HEK293T (cell line): Measurements from ENCODE around the gene CYP1A1.

Source experiments
- BHLHE40 ChIP-seq: fragments of 450-650 bp; IDR thresholded peaks from 2 replicates; pipeline ENCODE4 v1.6.1; 2016; ENCODE audit warnings: mild to moderate bottlenecking, moderate library complexity, borderline replicate concordance
- SUZ12 ChIP-seq: fragments of 450-650 bp; IDR thresholded peaks from 2 replicates; pipeline ENCODE4 v1.6.1; 2016; ENCODE audit warnings: mild to moderate bottlenecking
- ZNF384 ChIP-seq: fragments of 450-650 bp; IDR thresholded peaks from 2 replicates; pipeline ENCODE4 v1.6.1; 2016

DNA sequence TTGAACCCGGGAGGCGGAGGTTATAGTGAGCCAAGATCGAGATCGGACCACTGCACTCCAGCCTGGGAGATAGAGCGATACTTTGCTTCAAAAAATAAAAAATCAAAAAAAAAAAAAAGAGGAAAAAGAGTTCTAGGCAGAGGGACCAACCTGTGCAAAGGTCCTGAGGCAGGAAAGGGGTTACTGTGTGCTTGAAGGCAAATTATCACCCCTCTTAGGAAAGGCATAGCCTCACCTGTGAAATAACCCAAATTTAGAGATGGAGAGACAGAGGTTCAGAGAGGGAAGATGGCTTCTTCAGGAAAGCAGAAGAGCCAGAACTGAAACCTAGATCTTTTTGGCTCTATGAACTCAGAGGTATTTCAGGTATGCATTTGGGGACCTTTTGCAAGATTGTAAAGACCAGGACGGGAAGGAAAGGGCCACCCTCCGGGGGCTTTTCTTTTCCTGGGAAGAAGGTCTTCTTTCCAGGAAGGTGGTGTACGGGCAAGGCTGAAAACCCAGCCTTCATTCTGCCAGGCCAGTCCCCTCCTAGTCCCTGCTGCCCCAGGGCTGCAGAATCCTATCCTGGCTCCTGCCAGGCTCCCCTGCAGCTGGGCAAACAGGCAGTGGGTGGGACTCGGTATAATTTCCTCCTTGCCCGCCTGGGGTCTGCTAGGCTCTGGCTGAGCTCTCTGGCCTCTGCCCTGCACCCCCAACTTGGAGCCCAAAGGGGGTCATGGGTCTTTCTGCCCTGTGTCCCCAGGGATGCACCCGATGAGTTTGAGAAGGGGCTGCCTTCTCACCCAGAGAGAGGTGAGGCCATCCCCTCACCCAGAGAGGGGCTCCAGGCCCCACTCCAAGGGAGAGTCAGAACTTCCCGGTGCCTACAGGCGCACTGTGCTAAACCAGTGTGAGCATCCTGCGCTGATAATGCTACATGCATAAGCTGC is 42.1 kb upstream of the CYP1A1 start:
- TF ChIP-seq BHLHE40 (no peak), SUZ12 (no peak), ZNF384 (no peak)
